Coronary artery (tissue), 2 donors: ENCODE results near the gene ARHGAP24.

Experiments used
- DNase-seq: peaks from one replicate; pipeline ENCODE4 v3.0.0-alpha.2; 2017; ENCODE audit warnings: low spot score
- H3K27ac ChIP-seq, 2 donors: fragments of 200-600 bp; sonication (generic); one replicate each; pipeline ENCODE4 v1.5.1; 2016 to 2019
- H3K4me3 ChIP-seq: fragments of 200-600 bp; sonication (generic); 2 replicates; pipeline ENCODE4 v1.5.1; 2016; ENCODE audit warnings: mild to moderate bottlenecking, moderate library complexity
- TF ChIP-seq, protein P1 (sequence below): fragments of 200-600 bp; sonication (generic); IDR thresholded peaks from one replicate; pipeline ENCODE4 v1.5.1; 2019; ENCODE audit warnings: antibody characterized with exemption

ARHGAP24 gene

DNA sequence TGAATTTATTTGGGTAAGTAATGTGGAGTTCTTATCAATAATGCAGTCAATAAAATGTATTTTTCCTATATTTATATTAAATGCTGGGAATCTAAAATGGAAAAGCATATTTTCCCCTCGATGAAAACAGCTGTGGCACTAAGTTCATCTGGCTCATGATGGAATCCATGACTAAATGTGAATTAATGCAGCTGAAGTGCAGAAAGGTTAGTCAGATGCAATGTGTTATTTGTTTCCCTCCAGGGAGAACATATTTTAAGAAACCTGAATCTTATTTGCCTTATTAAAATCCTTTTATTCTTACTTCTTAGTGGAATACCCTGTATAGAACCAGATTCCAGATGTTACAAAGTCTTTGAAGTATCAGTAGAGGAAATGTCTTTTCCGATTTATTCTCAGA, 247.9 kb downstream of the ARHGAP24 start:
- TF ChIP-seq, protein P1, sequence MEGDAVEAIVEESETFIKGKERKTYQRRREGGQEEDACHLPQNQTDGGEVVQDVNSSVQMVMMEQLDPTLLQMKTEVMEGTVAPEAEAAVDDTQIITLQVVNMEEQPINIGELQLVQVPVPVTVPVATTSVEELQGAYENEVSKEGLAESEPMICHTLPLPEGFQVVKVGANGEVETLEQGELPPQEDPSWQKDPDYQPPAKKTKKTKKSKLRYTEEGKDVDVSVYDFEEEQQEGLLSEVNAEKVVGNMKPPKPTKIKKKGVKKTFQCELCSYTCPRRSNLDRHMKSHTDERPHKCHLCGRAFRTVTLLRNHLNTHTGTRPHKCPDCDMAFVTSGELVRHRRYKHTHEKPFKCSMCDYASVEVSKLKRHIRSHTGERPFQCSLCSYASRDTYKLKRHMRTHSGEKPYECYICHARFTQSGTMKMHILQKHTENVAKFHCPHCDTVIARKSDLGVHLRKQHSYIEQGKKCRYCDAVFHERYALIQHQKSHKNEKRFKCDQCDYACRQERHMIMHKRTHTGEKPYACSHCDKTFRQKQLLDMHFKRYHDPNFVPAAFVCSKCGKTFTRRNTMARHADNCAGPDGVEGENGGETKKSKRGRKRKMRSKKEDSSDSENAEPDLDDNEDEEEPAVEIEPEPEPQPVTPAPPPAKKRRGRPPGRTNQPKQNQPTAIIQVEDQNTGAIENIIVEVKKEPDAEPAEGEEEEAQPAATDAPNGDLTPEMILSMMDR, result no peak
- no peak for DNase-seq
- H3K27ac ChIP-seq, result no peak overlapping the region
- no peak overlapping the region for H3K4me3 ChIP-seq

DNA sequence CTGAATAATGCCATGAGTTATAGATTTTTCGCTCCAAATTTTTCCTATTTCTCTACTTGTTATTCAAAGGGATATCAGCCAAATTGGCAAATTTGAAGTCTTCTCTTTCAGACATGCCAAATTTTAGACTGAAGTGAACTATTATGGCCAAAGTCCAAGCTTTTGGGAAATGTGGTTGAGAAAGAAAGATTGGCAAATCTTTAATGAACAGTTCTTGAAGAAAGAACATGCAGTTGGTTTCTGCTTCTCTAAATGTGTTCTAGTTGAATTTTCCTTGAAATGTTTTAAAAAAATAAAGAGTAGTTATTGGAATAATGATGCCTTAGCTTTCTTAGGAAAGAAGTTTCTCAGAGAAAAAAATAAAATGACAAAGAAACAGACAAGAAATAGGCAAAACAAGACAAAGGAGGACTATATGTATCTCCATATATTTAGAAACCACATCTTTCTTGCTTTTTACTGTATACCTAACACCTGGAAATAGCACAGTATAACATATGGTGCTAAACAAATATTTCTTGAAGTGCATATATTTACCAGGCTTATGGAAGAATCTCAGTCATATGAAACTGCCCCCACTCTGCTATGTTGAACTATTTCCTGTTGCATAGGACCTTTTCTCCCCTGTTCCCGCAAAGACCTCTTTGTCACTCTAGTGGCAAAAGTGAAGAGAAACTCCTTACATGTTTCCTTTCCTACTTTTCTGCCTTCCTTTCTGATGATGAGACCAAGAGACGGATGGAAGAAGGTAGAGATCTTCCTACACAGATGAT, 250.0 kb downstream of the ARHGAP24 start:
- no peak overlapping the region for H3K4me3 ChIP-seq
- peak overlapping the region; percentile 28 to 77 for H3K27ac ChIP-seq
- DNase-seq, result no peak
- TF ChIP-seq, protein P1, result no peak

DNA sequence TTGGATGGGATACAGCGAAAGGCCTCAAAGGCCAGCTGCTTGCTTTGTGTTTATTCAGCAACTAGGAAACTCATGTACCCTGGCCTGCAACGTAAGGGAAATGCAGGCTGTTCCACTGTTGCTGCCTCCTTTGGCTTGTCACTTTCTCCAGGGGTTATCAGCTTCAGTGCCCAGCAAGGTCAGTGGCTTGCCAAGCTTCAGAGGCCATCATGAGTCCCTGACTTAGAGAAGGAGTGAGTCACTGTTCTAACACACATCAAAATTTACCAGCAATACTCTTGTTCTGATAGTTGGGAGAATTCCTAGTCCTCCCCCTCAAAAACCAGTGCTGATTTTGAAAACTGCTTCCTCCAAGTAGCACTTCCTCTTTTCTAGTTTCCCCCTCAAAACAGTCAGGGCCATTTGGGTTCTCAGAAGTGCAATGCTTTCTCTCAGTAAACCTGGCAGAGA, 250.8 kb downstream of the ARHGAP24 start:
- DNase-seq, result no peak
- TF ChIP-seq, protein P1, result no peak
- peak overlapping the region; percentile 28 to 77 for H3K27ac ChIP-seq
- no peak overlapping the region for H3K4me3 ChIP-seq

DNA sequence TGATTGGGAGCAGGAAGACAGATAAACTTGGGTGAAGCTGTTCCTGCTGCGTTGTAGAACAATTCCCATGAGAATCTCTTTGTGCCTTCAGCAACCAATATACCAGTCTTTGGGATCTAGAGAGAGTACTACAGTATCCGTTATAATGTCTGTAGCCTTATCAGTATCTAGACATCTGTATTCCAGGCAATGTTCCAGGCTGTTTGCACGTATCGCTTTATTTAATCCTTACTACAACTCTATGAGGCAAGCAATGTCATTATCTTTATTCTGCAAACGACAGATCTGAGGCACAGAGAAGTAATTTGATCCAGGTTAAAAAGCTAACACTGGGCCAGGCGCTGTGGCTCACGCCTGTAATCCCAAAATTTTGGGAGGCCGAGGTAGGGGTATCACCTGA, 251.6 kb downstream of the ARHGAP24 start:
- no peak for DNase-seq
- peak overlapping the region in 1 of 2 donors; percentile 77 for H3K27ac ChIP-seq
- H3K4me3 ChIP-seq, result no peak overlapping the region
- TF ChIP-seq, protein P1, result no peak

DNA sequence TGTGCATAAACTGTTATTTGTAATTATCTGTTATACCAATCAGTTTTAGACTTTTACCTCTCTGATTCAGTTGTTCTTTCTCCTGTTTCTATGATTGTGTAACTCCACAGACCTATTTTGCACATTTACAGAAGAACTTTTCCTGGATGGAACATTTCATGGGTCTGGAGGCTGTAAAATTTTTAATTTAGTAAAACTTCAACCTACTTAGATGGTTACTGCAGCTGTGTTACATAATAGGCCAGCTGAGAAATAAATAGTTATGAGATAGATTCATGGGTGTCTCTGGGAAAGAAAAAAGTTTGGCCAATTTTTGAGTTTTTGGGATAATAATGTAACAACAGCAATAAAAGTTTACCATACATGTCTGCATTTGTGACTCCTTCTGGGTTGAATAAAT, 253.5 kb downstream of the ARHGAP24 start:
- TF ChIP-seq, protein P1, result no peak
- DNase-seq, result no peak
- H3K4me3 ChIP-seq, result no peak overlapping the region
- no peak overlapping the region for H3K27ac ChIP-seq

DNA sequence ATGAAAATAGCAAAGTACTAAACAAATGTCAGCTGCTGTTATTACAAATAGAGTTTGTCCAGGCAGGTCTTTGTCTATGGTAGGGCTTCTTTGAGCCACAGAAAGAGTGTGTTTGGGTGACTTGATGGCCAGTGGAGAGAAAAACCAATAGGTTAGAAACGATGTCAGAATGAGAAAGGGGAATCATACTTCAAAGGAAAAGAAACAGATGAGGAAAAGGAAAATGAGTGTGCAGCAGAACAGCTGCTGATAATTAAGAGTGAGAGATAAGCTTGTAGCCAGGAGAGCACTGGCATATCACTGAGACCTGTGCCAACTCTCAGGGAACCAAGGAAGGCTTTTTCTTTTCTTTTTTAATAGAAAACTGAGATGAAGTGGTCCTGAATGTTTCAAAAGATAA, 257.2 kb downstream of the ARHGAP24 start:
- Histone ChIP-seq H3K4me3 (no peak overlapping the region), H3K27ac (no peak overlapping the region)
- DNase-seq, result no peak
- TF ChIP-seq, protein P1, result no peak

DNA sequence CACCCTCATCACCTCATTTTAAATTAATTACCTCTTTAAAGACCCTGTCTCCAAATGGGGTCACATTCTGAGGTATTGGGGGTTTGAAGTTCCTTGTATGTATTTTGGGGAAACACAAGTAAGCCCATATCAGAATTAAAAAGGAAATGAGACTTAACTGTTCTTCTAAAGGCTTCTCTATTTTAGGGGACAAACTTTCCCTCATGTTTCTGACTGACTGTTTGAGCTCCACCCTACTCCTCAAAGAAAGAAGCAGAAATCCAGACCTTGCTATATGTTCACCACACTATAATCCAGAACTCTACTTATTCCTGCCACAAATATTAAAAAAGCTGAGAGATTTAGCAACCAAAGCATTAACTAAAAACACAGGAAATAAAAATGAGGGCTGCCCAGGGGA, 258.8 kb downstream of the ARHGAP24 start:
- Histone ChIP-seq H3K4me3 (no peak overlapping the region), H3K27ac (no peak overlapping the region)
- TF ChIP-seq, protein P1, result no peak
- no peak for DNase-seq
